Uterus (tissue), 2 donors: ENCODE results near the gene NBAS.

Experiments used
- POLR2A ChIP-seq, 2 donors: fragments of 450-650 bp; IDR thresholded peaks; one replicate each; pipeline ENCODE4 v1.6.1; 2016; ENCODE audit warnings: antibody characterized with exemption in 2 of 2, mild to moderate bottlenecking in 1 of 2, moderate library complexity in 1 of 2
- TF ChIP-seq, protein P1 (sequence below), 4 experiments: fragments of 200-600 bp in 2 of 4; fragments of 450-650 bp in 2 of 4; sonication (generic) in 2 of 4; IDR thresholded peaks; one replicate each; pipeline ENCODE4 v1.5.1; 2016 to 2019; ENCODE audit warnings: antibody characterized with exemption in 4 of 4, mild to moderate bottlenecking in 2 of 4, moderate library complexity in 1 of 4

DNA sequence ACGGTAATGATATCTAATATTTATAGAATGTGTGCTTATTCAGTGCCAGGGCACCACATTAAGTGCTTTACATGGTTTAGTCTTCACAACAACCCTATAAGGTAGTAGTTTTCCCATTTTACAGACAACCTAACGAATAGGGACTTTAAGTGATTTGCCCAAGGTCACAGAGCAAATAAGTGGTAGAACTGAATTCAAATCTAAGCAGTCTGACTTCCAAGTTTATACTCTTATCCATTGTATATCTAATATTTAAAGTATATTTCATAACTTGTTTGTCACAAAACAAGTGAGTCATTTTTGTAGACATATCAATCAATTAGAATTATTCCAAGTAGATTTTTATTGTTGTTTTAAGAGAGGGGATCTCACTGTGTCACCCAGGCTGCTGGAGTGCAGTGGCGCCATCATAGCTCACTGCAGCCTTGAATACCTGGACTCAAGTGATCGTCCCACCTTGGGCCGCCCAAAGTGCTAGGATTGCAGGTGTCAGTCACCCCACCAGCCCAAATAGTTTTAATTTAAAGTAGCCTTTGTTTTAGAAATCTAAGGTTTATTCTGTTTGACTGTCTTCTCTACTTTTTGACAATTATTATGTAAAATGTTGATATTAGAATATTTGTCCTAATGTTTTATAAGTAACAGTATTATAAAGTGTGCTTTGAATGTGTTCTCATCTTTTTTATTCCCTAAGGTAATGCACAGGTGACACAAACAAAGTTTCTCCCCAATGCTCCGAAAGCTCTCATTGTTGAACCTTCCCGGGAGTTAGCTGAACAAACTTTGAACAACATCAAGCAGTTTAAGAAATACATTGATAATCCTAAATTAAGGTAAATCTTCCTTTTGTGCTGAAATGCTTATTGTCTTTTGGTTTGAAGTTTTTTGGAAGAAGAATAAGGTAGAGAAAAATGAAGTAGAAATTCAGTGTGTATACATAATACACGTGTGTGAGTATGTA, 45.6 kb upstream of the NBAS start:
- TF ChIP-seq, protein P1, sequence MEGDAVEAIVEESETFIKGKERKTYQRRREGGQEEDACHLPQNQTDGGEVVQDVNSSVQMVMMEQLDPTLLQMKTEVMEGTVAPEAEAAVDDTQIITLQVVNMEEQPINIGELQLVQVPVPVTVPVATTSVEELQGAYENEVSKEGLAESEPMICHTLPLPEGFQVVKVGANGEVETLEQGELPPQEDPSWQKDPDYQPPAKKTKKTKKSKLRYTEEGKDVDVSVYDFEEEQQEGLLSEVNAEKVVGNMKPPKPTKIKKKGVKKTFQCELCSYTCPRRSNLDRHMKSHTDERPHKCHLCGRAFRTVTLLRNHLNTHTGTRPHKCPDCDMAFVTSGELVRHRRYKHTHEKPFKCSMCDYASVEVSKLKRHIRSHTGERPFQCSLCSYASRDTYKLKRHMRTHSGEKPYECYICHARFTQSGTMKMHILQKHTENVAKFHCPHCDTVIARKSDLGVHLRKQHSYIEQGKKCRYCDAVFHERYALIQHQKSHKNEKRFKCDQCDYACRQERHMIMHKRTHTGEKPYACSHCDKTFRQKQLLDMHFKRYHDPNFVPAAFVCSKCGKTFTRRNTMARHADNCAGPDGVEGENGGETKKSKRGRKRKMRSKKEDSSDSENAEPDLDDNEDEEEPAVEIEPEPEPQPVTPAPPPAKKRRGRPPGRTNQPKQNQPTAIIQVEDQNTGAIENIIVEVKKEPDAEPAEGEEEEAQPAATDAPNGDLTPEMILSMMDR (IDR thresholded peaks at IDR 0.05), result no peak
- TF ChIP-seq POLR2A (IDR thresholded peaks at IDR 0.05), result no peak
